CD14-positive monocyte (primary cell): Measurements from ENCODE around the gene ZNF563. TPM values are rescaled to one million over a fixed set of nuclear protein-coding genes. Genes with fewer than 3 reads are reported as not detected.
"Not testable (repeated sequence)": the region's sequence is repeated elsewhere in the genome, so short reads cannot be mapped to it uniquely, and the experiment has no call there.

ENCODE experiments used
- DNase-seq, 3 donors: peaks; one replicate each; pipeline ENCODE4 v3.0.0-alpha.2; 2011 to 2022
- H2AFZ ChIP-seq: 2 replicates; pipeline ENCODE4 v1.6.0; 2012; ENCODE audit warnings: mild to moderate bottlenecking, low read depth, low read length, inconsistent platforms; ENCODE audit not compliant: insufficient read depth, poor library complexity, severe bottlenecking
- H3K27ac ChIP-seq, 2 donors: 1 replicate in 1 of 2; 2 replicates in 1 of 2; pipeline ENCODE4 v1.5.1; 2012 to 2013; ENCODE audit warnings: low read length in 2 of 2, control low read depth in 1 of 2, inconsistent platforms in 1 of 2, low read depth in 1 of 2, mild to moderate bottlenecking in 1 of 2
- H3K27me3 ChIP-seq, 2 donors: one replicate each; pipeline versions ENCODE4 v1.6.0 to v1.6.1; 2011 to 2013; ENCODE audit warnings: low read length in 2 of 2; ENCODE audit not compliant: control insufficient read depth in 2 of 2, insufficient read depth in 2 of 2
- H3K36me3 ChIP-seq, 2 donors: replicated peaks in 1 of 2; 1 replicate in 1 of 2; 2 replicates in 1 of 2; pipeline versions ENCODE4 v1.5.1 to v1.6.1; 2012 to 2013; ENCODE audit warnings: low read length in 2 of 2, control low read depth in 1 of 2, inconsistent platforms in 1 of 2, mild to moderate bottlenecking in 1 of 2; ENCODE audit not compliant: insufficient read depth in 2 of 2, control insufficient read depth in 1 of 2
- H3K4me1 ChIP-seq, 2 donors: 1 replicate in 1 of 2; 2 replicates in 1 of 2; pipeline versions ENCODE4 v1.5.1 to v1.6.1; 2012 to 2013; ENCODE audit warnings: low read length in 2 of 2, control low read depth in 1 of 2, inconsistent platforms in 1 of 2, mild to moderate bottlenecking in 1 of 2, moderate library complexity in 1 of 2; ENCODE audit not compliant: insufficient read depth in 2 of 2, control insufficient read depth in 1 of 2
- H3K4me2 ChIP-seq: replicated peaks from 2 replicates; pipeline ENCODE3; 2012; ENCODE audit warnings: low read length, moderate library complexity, mild to moderate bottlenecking; ENCODE audit not compliant: poor library complexity, severe bottlenecking; ENCODE audit errors: extremely low read depth
- H3K4me3 ChIP-seq, 3 experiments: fragments of 200-600 bp in 1 of 3; sonication (generic) in 1 of 3; replicated peaks in 1 of 3; 1 replicate in 2 of 3; 2 replicates in 1 of 3; pipeline ENCODE4 v1.5.1; 2011 to 2013; ENCODE audit warnings: low read length in 3 of 3, mild to moderate bottlenecking in 3 of 3, control low read depth in 2 of 3, low read depth in 2 of 3, inconsistent platforms in 1 of 3, moderate library complexity in 1 of 3
- H3K79me2 ChIP-seq: 2 replicates; pipeline ENCODE4 v1.6.0; 2012; ENCODE audit warnings: mild to moderate bottlenecking, control low read depth, inconsistent platforms, low read length, moderate library complexity; ENCODE audit not compliant: insufficient read depth
- H3K9ac ChIP-seq: 2 replicates; pipeline ENCODE4 v1.6.0; 2017; ENCODE audit warnings: low read length, mild to moderate bottlenecking; ENCODE audit not compliant: insufficient read depth, poor library complexity, severe bottlenecking
- H3K9me3 ChIP-seq, 2 donors: replicated peaks in 1 of 2; 1 replicate in 1 of 2; 2 replicates in 1 of 2; pipeline versions ENCODE4 v1.5.1 to v1.6.1; 2012 to 2013; ENCODE audit warnings: low read length in 2 of 2, control low read depth in 1 of 2; ENCODE audit not compliant: control insufficient read depth in 1 of 2, insufficient read depth in 1 of 2
- H4K20me1 ChIP-seq: 2 replicates; pipeline ENCODE4 v1.6.0; 2012; ENCODE audit warnings: mild to moderate bottlenecking, low read length, control low read depth, moderate library complexity; ENCODE audit not compliant: insufficient read depth
- H3K27ac Mint-ChIP-seq, 7 donors: one replicate each; pipeline ENCODE4 v1.8.0; 2020; ENCODE audit warnings: mild to moderate bottlenecking in 7 of 7, mixed read lengths in 7 of 7, moderate library complexity in 6 of 7, inconsistent platforms in 2 of 7
- H3K27me3 Mint-ChIP-seq, 3 donors: one replicate each; pipeline ENCODE4 v1.8.0; 2021 to 2022; ENCODE audit warnings: low read depth in 3 of 3, mild to moderate bottlenecking in 3 of 3, mixed read lengths in 3 of 3, moderate library complexity in 3 of 3, inconsistent platforms in 1 of 3
- H3K36me3 Mint-ChIP-seq, 2 donors: one replicate each; pipeline ENCODE4 v1.8.0; 2020; ENCODE audit warnings: mixed read lengths in 2 of 2, inconsistent platforms in 1 of 2, mild to moderate bottlenecking in 1 of 2
- H3K4me1 Mint-ChIP-seq: one replicate; pipeline ENCODE4 v1.8.0; 2020; ENCODE audit warnings: mild to moderate bottlenecking, mixed read lengths
- H3K4me3 Mint-ChIP-seq, 2 donors: one replicate each; pipeline ENCODE4 v1.8.0; 2020; ENCODE audit warnings: mild to moderate bottlenecking in 2 of 2, mixed read lengths in 2 of 2, moderate library complexity in 1 of 2
- H3K9me3 Mint-ChIP-seq, 7 donors: one replicate each; pipeline ENCODE4 v1.8.0; 2020 to 2022; ENCODE audit warnings: mixed read lengths in 7 of 7, mild to moderate bottlenecking in 6 of 7, moderate library complexity in 6 of 7, inconsistent platforms in 2 of 7
- CTCF ChIP-seq: fragments of 200-600 bp; IDR thresholded peaks from one replicate; pipeline ENCODE4 v1.8.0; 2022; ENCODE audit warnings: antibody characterized with exemption, mild to moderate bottlenecking
- WGBS: methylation state at CpG from one replicate; pipeline ENCODE4 v1.1.5; 2013; ENCODE audit warnings: missing lambda C conversion rate; ENCODE audit not compliant: insufficient coverage; 5-methylcytosine and 5-hydroxymethylcytosine counted together
- intact Hi-C, 2 donors: fragments of 100-400 bp; cut with micrococcal nuclease; formaldehyde crosslinking; loops; one replicate each; pipeline versions ENCODE4 v1.15.0 to v1.15.1; 2023
- polyA plus RNA-seq, 3 donors: library from polyadenylated mRNA; depleted of rRNA in 1 of 3; unstranded in 2 of 3; stranded (reverse) in 1 of 3; fragments of 300-500 nt in 2 of 3; fragments of >200 nt in 1 of 3; fragmentation: Illumina TruSeq in 2 of 3; gene quantifications; 1 replicate in 2 of 3; 2 replicates in 1 of 3; pipeline ENCODE4 v1.2.3, GENCODE V29; 2012 to 2021

The ZNF563 gene
- polyA plus RNA-seq, 3 donors: 0.09 to 0.99 (median 0.29) TPM

DNA sequence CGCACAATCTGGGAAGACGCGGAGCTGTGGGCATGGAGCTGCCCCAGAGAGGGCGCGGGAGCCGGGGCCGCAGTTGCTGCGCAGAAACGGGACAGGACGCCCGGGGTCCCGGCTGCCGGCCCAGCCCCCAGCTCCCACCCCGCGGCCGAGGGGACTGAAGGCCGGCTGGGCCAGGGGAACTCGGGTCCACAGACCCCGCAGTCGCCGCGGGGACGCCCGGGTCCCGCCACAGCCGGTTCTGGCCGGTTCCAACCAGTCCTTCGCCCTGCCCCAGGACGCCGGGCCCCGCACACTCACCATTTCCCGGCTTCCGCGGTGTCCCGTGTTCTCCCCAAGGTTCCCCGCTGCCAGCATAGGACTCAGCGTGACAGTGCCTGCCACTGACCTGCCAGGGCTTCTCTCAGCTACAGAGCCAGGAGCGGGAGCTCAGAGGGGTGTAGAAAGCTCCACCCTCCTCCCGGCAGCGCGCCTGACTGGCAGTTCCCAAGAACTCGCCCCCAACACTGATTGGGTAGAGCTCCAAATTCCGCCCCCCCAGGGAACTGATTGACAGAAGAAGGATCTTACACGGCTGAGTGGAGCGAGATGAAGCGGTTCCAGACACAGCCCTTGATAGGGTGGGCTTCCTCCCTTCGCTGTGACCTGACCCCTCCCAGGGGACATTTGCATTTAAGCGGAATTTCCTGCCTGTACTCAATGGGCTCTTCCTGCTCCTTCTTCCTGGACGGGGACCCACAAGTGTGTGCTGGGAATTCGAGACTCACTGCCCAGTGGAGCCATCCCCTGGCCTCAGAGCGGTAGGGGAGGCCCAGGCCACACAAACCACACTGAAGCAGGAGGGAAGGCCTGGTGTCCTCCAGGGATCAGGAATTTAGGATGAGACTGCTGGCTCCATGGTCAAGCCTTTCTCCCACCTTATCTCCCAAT is 32.1 kb upstream of the ZNF563 start, which contains the start of gene ZNF442:
Gene ZNF442 (minus strand): TSS at position 448 of the 927 bp plus-strand sequence. CDS start 2,052 bp downstream, outside the sequence.
- no peaks in the 10 kb centered on the region for H3K27me3 ChIP-seq
- H3K4me2 ChIP-seq: peak within 1 kb of the TSS; percentile 74
- DNase-seq: peak; percentile 69 to 76 (median 72)
- peak within 1 kb of the TSS in 1 of 2 donors; percentile 58 for H3K27ac ChIP-seq
- no peaks in the 10 kb centered on the region for H3K79me2 ChIP-seq
- peaks cover 15 to 61% (median 59%) of the 10 kb centered on the region in 7 donors for H3K9me3 Mint-ChIP-seq
- peak within 1 kb of the TSS in 6 of 7 donors; percentile 3 to 84 (median 66) for H3K27ac Mint-ChIP-seq
- peak within 1 kb of the TSS; percentile 62 to 85 (median 71) for H3K4me3 ChIP-seq
- WGBS: under 1% methylated on average over 45 of the region's 51 CpGs
- TF ChIP-seq CTCF: no peak
- no peaks in the 10 kb centered on the region for H4K20me1 ChIP-seq
- peaks cover 0 to 3% of the 10 kb centered on the region in 2 donors for H3K36me3 Mint-ChIP-seq
- H3K4me1 Mint-ChIP-seq: peaks cover 24% of the 10 kb centered on the region
- peak within 1 kb of the TSS; percentile 66 for H3K9ac ChIP-seq
- H3K36me3 ChIP-seq: no peaks in the 10 kb centered on the region
- peaks cover 2 to 18% (median 4%) of the 10 kb centered on the region in 3 donors for H3K27me3 Mint-ChIP-seq
- intact Hi-C loops: no loop called here
- H2AFZ ChIP-seq: peak within 1 kb of the TSS; percentile 95
- H3K9me3 ChIP-seq: peaks cover 12 to 44% of the 10 kb centered on the region in 2 donors
- H3K4me1 ChIP-seq: peaks cover 13 to 18% of the 10 kb centered on the region in 2 donors
- peak within 1 kb of the TSS; percentile 92 to 95 for H3K4me3 Mint-ChIP-seq

DNA sequence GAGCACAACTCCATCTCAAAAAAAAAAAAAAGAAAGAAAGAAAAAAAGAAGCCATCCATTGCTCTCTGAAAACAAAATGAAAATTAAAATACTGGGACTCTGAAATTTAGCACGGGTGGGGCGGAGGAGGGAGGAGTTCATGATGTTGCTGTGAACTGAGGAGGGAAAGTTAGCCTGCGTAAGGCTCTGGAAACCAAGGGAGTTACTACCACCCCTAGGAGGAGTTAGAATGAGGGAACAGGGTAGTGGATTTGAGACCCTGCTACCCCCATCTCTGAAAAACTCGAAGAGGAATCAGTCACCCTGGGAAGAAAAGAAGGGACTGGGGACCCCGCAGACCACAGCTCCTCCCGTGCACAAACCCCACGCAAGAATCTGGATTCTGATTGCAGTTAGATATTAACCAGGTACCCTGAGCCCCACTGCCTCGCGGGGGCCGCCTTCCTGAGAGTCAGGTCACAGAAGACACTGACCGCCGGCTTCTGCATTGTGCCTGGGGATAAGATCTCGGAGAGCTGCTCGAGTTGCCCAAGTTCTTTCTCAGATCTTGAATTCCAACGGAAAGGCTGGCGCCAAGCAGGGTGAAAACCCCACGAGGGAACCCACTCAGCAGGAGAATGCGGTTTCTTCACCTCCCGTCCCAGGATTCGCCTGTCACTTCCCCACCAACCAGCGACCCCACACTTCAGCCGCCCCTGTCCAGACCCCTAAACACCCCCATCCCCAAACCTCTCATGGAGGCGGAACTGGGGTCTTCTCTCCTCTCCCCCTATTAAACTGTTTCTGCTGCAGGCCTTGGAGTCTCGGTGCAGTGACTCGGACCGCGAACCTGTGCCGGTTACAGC is 31.2 kb upstream of the ZNF563 start:
- Histone ChIP-seq H3K79me2 (no peaks in the 10 kb centered on the region), H3K9ac (peak overlapping the region; percentile 66), H3K4me3 (peak overlapping the region; percentile 62 to 85 (median 71)), H3K27me3 (no peaks in the 10 kb centered on the region), H4K20me1 (no peaks in the 10 kb centered on the region), H2AFZ (peak overlapping the region; percentile 95), H3K4me1 (peaks cover 13 to 18% of the 10 kb centered on the region in 2 donors), H3K36me3 (no peaks in the 10 kb centered on the region), H3K27ac (peak overlapping the region in 1 of 2 donors; percentile 58), H3K4me2 (peak overlapping the region; percentile 74), H3K9me3 (peaks cover 13 to 45% of the 10 kb centered on the region in 2 donors)
- peak overlapping the region in 3 of 7 donors; percentile 28 to 78 (median 36) for H3K27ac Mint-ChIP-seq
- peak overlapping the region; percentile 92 to 95 for H3K4me3 Mint-ChIP-seq
- intact Hi-C loops: no loop called here
- peaks cover 2 to 18% (median 4%) of the 10 kb centered on the region in 3 donors for H3K27me3 Mint-ChIP-seq
- H3K36me3 Mint-ChIP-seq: peaks cover 0 to 6% of the 10 kb centered on the region in 2 donors
- peaks cover 15 to 63% (median 60%) of the 10 kb centered on the region in 7 donors for H3K9me3 Mint-ChIP-seq
- under 1% methylated on average over 22 of the region's 28 CpGs for WGBS
- DNase-seq: no peak
- peaks cover 24% of the 10 kb centered on the region for H3K4me1 Mint-ChIP-seq
- TF ChIP-seq CTCF: no peak

DNA sequence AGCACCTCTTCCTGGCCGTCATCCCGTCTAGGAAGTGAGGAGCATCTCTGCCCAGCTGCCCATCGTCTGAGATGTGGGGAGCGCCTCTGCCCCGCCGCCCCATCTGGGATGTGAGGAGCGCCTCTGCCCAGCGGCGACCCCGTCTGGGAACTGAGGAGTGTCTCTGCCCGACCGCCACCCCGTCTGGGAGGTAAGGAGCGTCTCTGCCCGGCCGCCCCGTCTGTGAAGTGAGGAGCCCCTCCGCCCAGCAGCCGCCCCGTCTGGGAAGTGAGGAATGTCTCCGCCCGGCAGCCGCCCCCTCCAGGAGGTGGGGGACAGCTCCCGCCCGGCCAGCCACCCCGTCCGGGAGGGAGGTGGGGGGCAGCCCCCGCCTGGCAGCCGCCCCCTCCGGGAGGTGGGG is 28.8 kb upstream of the ZNF563 start:
- H3K27me3 ChIP-seq, H3K4me3 Mint-ChIP-seq, H3K36me3 Mint-ChIP-seq, H3K79me2 ChIP-seq, DNase-seq, H3K27ac Mint-ChIP-seq, H3K4me3 ChIP-seq, H2AFZ ChIP-seq, H3K27ac ChIP-seq, H4K20me1 ChIP-seq, intact Hi-C loops, H3K36me3 ChIP-seq, H3K9ac ChIP-seq, H3K4me2 ChIP-seq: not testable (repeated sequence)
- WGBS: over 99% methylated on average over 21 of the region's 30 CpGs
- peaks cover 20% of the 10 kb centered on the region for H3K4me1 Mint-ChIP-seq
- peaks cover 3 to 16% (median 4%) of the 10 kb centered on the region in 3 donors for H3K27me3 Mint-ChIP-seq
- Histone ChIP-seq H3K4me1 (peaks cover 13 to 18% of the 10 kb centered on the region in 2 donors), H3K9me3 (peaks cover 22 to 38% of the 10 kb centered on the region in 2 donors)
- H3K9me3 Mint-ChIP-seq: peaks cover 28 to 65% (median 58%) of the 10 kb centered on the region in 7 donors
